Kidney epithelial cell (primary cell): ENCODE data around the gene IL20RA. TPM values are rescaled to one million over a fixed set of nuclear protein-coding genes. Genes with fewer than 3 reads are reported as not detected.

Source experiments
- DNase-seq: peaks from one replicate; pipeline ENCODE4 v3.0.0-alpha.2; 2010; ENCODE audit warnings: low read depth
- H3K27me3 ChIP-seq: 2 replicates; pipeline ENCODE4 v1.6.0; 2011; ENCODE audit warnings: low read length; ENCODE audit not compliant: control insufficient read depth, insufficient read depth
- H3K36me3 ChIP-seq: 2 replicates; pipeline ENCODE4 v1.5.1; 2011; ENCODE audit warnings: low read length; ENCODE audit not compliant: control insufficient read depth, insufficient read depth
- H3K4me3 ChIP-seq: 2 replicates; pipeline ENCODE4 v1.5.1; 2011; ENCODE audit warnings: low read depth, mild to moderate bottlenecking, control low read depth, low read length
- total RNA-seq: library from RNA; depleted of rRNA; stranded (reverse); fragments of >200 nt; gene quantifications from 2 replicates; pipeline ENCODE4 v1.2.3, GENCODE V29; 2015
- TF ChIP-seq, protein P1 (sequence below): IDR thresholded peaks from 2 replicates; pipeline ENCODE4 v1.5.1; 2011; ENCODE audit warnings: mild to moderate bottlenecking, moderate library complexity, low read length, control low read depth, inconsistent platforms; ENCODE audit not compliant: insufficient read depth, poor library complexity, severe bottlenecking

The IL20RA gene, protein sequence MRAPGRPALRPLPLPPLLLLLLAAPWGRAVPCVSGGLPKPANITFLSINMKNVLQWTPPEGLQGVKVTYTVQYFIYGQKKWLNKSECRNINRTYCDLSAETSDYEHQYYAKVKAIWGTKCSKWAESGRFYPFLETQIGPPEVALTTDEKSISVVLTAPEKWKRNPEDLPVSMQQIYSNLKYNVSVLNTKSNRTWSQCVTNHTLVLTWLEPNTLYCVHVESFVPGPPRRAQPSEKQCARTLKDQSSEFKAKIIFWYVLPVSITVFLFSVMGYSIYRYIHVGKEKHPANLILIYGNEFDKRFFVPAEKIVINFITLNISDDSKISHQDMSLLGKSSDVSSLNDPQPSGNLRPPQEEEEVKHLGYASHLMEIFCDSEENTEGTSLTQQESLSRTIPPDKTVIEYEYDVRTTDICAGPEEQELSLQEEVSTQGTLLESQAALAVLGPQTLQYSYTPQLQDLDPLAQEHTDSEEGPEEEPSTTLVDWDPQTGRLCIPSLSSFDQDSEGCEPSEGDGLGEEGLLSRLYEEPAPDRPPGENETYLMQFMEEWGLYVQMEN
- total RNA-seq = 0.46 and 0.89 TPM in 2 replicates

DNA sequence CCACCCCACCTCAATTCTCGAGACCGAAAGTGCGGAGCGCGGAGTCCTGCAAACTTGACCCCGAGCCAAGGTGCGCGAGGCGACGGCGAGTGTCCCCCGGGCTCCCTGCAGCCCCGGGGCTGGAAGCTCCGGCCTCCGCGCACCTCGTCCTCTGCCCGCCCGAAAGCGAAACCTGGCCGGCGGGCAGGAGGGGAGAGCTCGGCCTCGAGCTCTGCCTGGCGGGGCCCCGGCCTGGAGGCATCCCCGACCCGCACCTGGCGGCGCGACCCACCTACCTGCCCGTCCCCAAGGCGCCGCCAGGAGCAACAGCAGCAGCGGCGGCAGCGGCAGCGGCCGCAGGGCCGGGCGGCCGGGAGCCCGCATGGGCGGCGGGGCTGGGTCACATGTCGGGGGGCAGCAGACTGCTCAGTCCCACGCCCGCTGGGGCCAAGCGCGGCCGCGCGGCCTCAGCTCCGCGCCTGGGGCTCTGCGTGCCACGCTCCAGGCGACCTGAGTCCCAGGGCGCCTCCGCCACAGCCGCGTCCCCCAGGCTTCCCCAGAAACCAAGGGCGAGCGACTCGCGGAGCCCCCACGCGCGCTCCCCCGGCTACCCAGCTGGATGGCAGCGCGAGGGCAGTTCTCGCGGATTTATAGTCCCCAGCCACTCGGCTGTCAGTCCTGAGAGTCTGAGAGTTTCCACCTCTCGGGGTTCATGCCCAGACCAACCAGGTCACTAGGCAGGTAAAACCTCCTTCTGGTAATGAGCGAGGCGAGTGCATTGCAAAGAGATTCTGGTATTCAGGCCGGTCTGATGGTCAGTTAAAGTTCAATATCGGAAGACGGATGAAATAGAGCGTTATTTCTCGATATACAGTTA, at the start of gene IL20RA:
IL20RA (minus strand) TSS at position 600 of the 856 bp plus-strand sequence; CDS start at position 363, 237 bp downstream.
- no peaks in the 10 kb centered on the region for H3K36me3 ChIP-seq
- H3K4me3 ChIP-seq = peak within 1 kb of the TSS; percentile 77
- DNase-seq = no peak
- peaks cover 3% of the 10 kb centered on the region for H3K27me3 ChIP-seq
- TF ChIP-seq, protein P1, sequence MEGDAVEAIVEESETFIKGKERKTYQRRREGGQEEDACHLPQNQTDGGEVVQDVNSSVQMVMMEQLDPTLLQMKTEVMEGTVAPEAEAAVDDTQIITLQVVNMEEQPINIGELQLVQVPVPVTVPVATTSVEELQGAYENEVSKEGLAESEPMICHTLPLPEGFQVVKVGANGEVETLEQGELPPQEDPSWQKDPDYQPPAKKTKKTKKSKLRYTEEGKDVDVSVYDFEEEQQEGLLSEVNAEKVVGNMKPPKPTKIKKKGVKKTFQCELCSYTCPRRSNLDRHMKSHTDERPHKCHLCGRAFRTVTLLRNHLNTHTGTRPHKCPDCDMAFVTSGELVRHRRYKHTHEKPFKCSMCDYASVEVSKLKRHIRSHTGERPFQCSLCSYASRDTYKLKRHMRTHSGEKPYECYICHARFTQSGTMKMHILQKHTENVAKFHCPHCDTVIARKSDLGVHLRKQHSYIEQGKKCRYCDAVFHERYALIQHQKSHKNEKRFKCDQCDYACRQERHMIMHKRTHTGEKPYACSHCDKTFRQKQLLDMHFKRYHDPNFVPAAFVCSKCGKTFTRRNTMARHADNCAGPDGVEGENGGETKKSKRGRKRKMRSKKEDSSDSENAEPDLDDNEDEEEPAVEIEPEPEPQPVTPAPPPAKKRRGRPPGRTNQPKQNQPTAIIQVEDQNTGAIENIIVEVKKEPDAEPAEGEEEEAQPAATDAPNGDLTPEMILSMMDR = no peak

DNA sequence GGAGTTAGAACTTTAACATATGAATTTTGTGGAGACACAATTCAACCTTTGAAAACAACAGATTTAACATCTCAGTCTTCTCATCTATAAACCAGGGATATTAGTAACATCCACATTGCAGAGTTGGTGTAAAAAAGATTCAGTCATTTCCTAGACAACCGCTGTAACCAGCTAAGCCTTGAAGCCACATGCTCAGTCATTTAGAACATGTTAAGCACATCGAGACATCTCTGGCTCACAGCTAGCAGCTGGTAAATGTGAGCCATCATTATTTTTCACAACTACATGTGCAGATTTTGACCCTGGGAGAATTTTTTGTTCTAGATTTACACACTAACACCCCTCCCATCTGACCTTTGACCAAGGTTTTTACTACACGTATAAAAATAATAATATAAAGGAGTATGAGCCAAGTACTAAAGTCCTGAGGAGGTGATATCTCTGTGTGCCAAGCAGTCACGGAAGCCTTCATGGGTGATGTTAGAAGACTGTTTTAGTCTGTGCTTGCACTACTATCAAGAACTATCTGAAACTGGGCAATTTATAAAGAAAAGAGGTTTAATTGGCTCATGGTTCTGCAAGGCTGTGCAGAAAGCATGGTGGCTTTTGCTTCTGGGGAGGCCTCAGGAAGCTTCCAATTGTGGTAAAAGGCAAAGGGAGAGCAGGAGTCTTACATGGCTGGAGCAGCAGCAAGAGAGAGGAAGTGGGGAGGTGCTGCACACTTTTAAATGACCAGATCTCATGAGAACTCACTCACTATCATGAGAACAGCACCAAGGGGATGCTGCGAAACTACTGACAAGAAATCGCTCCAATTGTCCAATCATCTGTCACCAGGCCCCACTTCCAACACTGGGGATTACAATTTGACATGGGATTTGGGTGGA, 48.7 kb upstream of the IL20RA start:
- H3K4me3 ChIP-seq = no peak overlapping the region
- no peaks in the 10 kb centered on the region for H3K36me3 ChIP-seq
- no peaks in the 10 kb centered on the region for H3K27me3 ChIP-seq
- TF ChIP-seq, protein P1 = no peak
- no peak for DNase-seq

DNA sequence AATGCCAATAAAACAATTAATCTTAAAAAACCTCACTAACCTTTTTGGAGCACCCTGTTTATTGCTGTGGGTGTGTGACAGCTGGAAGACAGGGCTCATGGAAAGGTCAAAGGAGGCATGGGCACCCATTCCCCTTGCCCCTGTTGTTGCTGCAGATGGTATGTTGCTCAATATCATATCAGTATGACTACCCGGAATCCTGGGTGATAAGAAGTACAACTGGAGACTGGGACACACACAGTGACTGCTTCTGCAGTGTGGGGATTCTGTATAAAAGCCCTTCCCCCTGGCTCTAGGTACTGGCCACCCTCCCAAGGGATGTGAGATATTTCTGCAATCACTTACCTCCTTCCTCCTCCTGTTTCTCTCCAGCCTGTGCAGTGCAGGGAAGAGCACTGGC, 47.3 kb upstream of the IL20RA start:
- H3K4me3 ChIP-seq = no peak overlapping the region
- DNase-seq = no peak
- TF ChIP-seq, protein P1 = no peak

DNA sequence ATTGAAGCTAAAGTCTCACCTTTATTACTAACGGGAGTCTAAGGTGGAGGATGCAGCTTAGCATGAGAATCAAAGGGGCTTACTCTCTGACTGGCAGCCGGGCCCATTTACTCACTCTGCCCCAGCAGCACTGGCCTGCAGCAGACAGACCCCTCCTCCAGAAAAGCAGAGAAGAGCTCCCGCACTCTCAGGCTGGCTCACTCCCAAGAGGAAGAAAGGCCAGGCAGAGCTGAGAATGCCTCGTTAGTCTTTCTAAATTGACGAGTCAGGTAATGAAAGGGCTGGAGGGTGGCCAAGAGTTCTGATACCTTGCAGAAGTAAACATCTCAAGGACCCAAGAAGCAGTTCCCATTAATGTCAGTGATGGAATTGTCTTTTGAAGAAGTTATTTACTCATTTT, 44.5 kb upstream of the IL20RA start:
- TF ChIP-seq, protein P1 = no peak
- H3K36me3 ChIP-seq = no peaks in the 10 kb centered on the region
- H3K4me3 ChIP-seq = no peak overlapping the region
- H3K27me3 ChIP-seq = no peaks in the 10 kb centered on the region
- no peak for DNase-seq

More for the DNA sequence above, 47.3 kb upstream of the IL20RA start:
- Histone ChIP-seq H3K27me3 (no peaks in the 10 kb centered on the region), H3K36me3 (no peaks in the 10 kb centered on the region)

DNA sequence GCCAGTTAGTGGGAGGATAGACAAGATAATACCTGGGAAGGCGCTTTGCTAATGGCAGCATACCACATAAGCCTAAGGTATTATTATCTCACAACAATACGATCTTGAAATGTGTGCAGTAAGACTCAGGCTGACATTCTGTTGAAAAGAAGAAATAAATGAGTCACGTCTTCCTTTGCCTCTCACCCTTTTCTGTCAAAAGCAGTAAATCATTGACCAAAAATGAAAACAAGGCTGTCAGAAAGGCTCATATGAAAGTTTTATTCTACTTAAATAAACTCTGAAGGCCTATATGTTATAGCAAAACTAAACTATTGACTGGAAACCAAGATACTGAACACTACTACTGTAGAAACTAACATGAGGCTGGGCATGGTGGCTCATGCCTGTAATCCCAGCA, 43.1 kb upstream of the IL20RA start:
- no peaks in the 10 kb centered on the region for H3K36me3 ChIP-seq
- no peak for DNase-seq
- no peaks in the 10 kb centered on the region for H3K27me3 ChIP-seq
- H3K4me3 ChIP-seq = no peak overlapping the region
- TF ChIP-seq, protein P1 = no peak
